Measurements from ENCODE around the gene RAB41. TPM values are rescaled to one million over a fixed set of nuclear protein-coding genes. Genes with fewer than 3 reads are reported as not detected.
"Not testable (repeated sequence)": the region's sequence is repeated elsewhere in the genome, so short reads cannot be mapped to it uniquely, and the experiment has no call there.

The RAB41 gene
- total RNA-seq (not detected in 2 replicates), polyA plus RNA-seq (0.26 TPM in 1 of 2 replicates, not detected in the other)

- no peak within 1 kb of the TSS for H3K4me3 ChIP-seq
- TF ChIP-seq, protein P1, sequence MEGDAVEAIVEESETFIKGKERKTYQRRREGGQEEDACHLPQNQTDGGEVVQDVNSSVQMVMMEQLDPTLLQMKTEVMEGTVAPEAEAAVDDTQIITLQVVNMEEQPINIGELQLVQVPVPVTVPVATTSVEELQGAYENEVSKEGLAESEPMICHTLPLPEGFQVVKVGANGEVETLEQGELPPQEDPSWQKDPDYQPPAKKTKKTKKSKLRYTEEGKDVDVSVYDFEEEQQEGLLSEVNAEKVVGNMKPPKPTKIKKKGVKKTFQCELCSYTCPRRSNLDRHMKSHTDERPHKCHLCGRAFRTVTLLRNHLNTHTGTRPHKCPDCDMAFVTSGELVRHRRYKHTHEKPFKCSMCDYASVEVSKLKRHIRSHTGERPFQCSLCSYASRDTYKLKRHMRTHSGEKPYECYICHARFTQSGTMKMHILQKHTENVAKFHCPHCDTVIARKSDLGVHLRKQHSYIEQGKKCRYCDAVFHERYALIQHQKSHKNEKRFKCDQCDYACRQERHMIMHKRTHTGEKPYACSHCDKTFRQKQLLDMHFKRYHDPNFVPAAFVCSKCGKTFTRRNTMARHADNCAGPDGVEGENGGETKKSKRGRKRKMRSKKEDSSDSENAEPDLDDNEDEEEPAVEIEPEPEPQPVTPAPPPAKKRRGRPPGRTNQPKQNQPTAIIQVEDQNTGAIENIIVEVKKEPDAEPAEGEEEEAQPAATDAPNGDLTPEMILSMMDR (IDR thresholded peaks at IDR 0.05; ENCODE audit: low read depth, low read length): no peak
- no peaks in the 10 kb centered on the region for H3K4me1 ChIP-seq (ENCODE audit: low read depth)
- H3K36me3 ChIP-seq: no peaks in the 10 kb centered on the region
- no peaks in the 10 kb centered on the region for H3K9me3 ChIP-seq (ENCODE audit: low read depth)
- H3K27ac ChIP-seq: no peak within 1 kb of the TSS
- no peak for DNase-seq (ENCODE audit: low read depth in 1 of 2, low spot score in 1 of 2)
- H3K27me3 ChIP-seq: no peaks in the 10 kb centered on the region
Observed at GRCh38 chrX:70281951-70282350, at the start of gene RAB41. Gene RAB41 (plus strand): TSS chrX:70282172. CDS start chrX:70282218, 46 bp downstream.

DNA sequence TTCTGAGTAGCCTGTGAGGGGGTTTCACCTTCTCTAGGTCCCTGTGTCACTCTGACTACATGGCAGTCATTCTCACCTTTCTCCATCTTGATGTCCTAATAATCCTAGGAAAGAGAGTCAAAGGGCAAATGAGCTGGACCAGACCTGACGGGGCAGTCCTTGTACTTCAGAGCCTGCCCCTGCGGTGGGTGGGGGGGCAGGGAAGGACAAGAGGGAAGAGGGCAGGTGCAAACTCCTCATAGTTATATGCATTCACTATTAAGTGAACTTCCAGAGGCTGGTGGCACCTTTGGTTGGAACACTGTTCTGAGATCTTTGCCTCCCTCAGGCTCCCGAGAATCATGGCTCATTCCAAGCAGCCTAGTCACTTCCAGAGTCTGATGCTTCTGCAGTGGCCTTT, 47.6 kb upstream of the RAB41 start, which contains the start of gene AWAT1:
Gene AWAT1, plus strand, starts transcription at position 301 of the 400 bp plus-strand sequence. Its CDS starts 41 bp downstream, at position 342.
- DNase-seq (ENCODE audit: low read depth in 1 of 2, low spot score in 1 of 2): no peak
- Histone ChIP-seq H3K27me3 (no peaks in the 10 kb centered on the region), H3K36me3 (no peaks in the 10 kb centered on the region), H3K27ac (no peak within 1 kb of the TSS), H3K9me3 (ENCODE audit: low read depth) (no peaks in the 10 kb centered on the region), H3K4me3 (no peak within 1 kb of the TSS), H3K4me1 (ENCODE audit: low read depth) (no peaks in the 10 kb centered on the region)
- TF ChIP-seq, protein P1 (IDR thresholded peaks at IDR 0.05; ENCODE audit: low read depth, low read length): no peak

DNA sequence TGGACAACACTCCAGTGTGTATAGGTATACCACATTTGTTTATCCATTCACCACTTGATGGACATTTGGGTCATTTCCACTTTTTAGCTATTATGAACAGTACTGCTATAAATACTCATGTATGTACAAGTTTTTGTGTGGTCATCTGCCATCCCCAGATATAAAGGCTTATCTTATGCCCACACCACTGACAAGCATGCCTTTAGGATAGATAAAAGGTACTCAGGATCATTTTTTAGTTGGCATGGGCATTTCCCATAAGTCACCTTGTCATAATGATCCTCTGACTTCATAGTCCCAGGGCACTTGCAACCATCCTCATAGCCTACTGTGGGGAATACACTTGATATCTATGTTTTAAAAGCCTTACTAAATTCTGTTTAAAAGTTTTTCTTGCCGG, 41.2 kb upstream of the RAB41 start:
- no peaks in the 10 kb centered on the region for H3K27me3 ChIP-seq
- H3K27ac ChIP-seq: no peak overlapping the region
- no peaks in the 10 kb centered on the region for H3K9me3 ChIP-seq (ENCODE audit: low read depth)
- DNase-seq (ENCODE audit: low read depth in 1 of 2, low spot score in 1 of 2): no peak
- TF ChIP-seq, protein P1 (IDR thresholded peaks at IDR 0.05; ENCODE audit: low read depth, low read length): no peak
- H3K4me3 ChIP-seq: no peak overlapping the region
- no peaks in the 10 kb centered on the region for H3K4me1 ChIP-seq (ENCODE audit: low read depth)
- no peaks in the 10 kb centered on the region for H3K36me3 ChIP-seq

DNA sequence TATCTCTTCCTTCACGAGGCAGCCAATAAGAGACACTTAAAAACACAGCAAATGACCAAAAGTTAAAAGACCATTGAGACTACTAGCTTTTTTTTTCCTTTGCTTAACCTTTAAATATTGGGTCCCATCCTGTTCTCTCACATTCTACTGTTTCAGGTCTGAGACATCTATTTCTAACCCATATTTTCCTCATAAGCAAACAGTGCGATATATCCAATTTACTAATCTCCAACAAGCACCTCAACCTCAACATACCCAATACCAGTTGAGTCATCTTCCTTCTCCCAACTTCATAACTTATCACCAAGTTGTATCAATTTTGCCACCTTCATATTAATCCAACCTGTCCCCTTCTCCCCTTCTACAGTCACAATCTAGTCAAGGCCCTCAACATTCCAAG, 40.5 kb upstream of the RAB41 start:
- H3K27me3 ChIP-seq: no peaks in the 10 kb centered on the region
- no peak overlapping the region for H3K27ac ChIP-seq
- no peak overlapping the region for H3K4me3 ChIP-seq
- no peaks in the 10 kb centered on the region for H3K4me1 ChIP-seq (ENCODE audit: low read depth)
- no peak for DNase-seq (ENCODE audit: low read depth in 1 of 2, low spot score in 1 of 2)
- TF ChIP-seq, protein P1 (IDR thresholded peaks at IDR 0.05; ENCODE audit: low read depth, low read length): no peak
- no peaks in the 10 kb centered on the region for H3K9me3 ChIP-seq (ENCODE audit: low read depth)
- H3K36me3 ChIP-seq: no peaks in the 10 kb centered on the region

DNA sequence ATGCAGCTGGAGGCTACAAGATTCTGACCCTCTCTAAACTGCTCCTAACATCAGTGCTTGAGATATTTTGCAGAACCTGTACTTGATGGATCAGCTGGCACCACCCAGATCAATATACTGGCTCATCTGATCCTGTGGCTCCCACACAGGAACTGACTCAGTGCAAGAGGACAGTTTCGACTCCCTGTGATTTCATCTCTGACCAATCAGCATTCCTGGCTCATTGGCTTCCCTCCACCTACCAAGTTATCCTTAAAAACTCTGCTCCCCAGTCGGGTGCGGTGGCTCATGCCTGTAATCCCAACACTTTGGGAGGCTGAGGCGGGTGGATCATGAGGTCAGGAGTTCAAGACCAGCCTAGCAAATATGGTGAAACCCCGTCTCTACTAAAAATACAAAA, 38.4 kb upstream of the RAB41 start:
- not testable (repeated sequence) for H3K4me3 ChIP-seq; H3K36me3 ChIP-seq; H3K27ac ChIP-seq; H3K27me3 ChIP-seq; H3K9me3 ChIP-seq (ENCODE audit: low read depth); DNase-seq (ENCODE audit: low read depth in 1 of 2, low spot score in 1 of 2); H3K4me1 ChIP-seq (ENCODE audit: low read depth)

- H3K4me1 ChIP-seq (ENCODE audit: low read depth): no peaks in the 10 kb centered on the region
- TF ChIP-seq, protein P1 (IDR thresholded peaks at IDR 0.05; ENCODE audit: low read depth, low read length): no peak
- no peaks in the 10 kb centered on the region for H3K9me3 ChIP-seq (ENCODE audit: low read depth)
- H3K27ac ChIP-seq: no peak overlapping the region
- no peak for DNase-seq (ENCODE audit: low read depth in 1 of 2, low spot score in 1 of 2)
- no peaks in the 10 kb centered on the region for H3K36me3 ChIP-seq
- H3K4me3 ChIP-seq: no peak overlapping the region
- no peaks in the 10 kb centered on the region for H3K27me3 ChIP-seq
Observed at GRCh38 chrX:70244881-70245280, 37.1 kb upstream of the RAB41 start.

Measured in cardiac muscle cell (in vitro differentiated cells and primary cell).